Smooth muscle cell (in vitro differentiated cells): ENCODE data around the gene CDYL2. TPM values are rescaled to one million over a fixed set of nuclear protein-coding genes. Genes with fewer than 3 reads are reported as not detected.

Source experiments
- DNase-seq: peaks from one replicate; lab custom pipeline; 2025; ENCODE audit not compliant: unreplicated experiment; lab: John Stamatoyannopoulos, UW
- H2AFZ ChIP-seq: fragments of 200-600 bp; sonication (generic); 2 replicates; pipeline ENCODE4 v1.6.0; 2016; ENCODE audit warnings: antibody characterized with exemption, low read depth, mild to moderate bottlenecking
- H3F3A ChIP-seq: fragments of 200-600 bp; sonication (generic); 2 replicates; pipeline ENCODE4 v1.6.0; 2017; ENCODE audit warnings: antibody characterized with exemption, low read depth
- H3K27ac ChIP-seq: fragments of 200-600 bp; sonication (generic); 2 replicates; pipeline ENCODE4 v1.5.1; 2016; ENCODE audit warnings: low read depth, mild to moderate bottlenecking
- H3K27me3 ChIP-seq: fragments of 200-600 bp; sonication (generic); 2 replicates; pipeline ENCODE4 v1.6.1; 2016; ENCODE audit warnings: low read depth, mild to moderate bottlenecking
- H3K36me3 ChIP-seq: fragments of 200-600 bp; sonication (generic); 2 replicates; pipeline ENCODE4 v1.5.1; 2016; ENCODE audit warnings: low read depth
- H3K4me1 ChIP-seq: fragments of 200-600 bp; sonication (generic); 2 replicates; pipeline ENCODE4 v1.5.1; 2016; ENCODE audit warnings: low read depth
- H3K4me2 ChIP-seq: fragments of 200-600 bp; sonication (generic); 2 replicates; pipeline ENCODE4 v1.6.0; 2016; ENCODE audit warnings: mild to moderate bottlenecking
- H3K4me3 ChIP-seq: fragments of 200-600 bp; sonication (generic); 2 replicates; pipeline ENCODE4 v1.5.1; 2016; ENCODE audit warnings: mild to moderate bottlenecking
- H3K79me2 ChIP-seq: fragments of 200-600 bp; sonication (generic); 2 replicates; pipeline ENCODE4 v1.6.0; 2016; ENCODE audit warnings: low read depth, mild to moderate bottlenecking
- H3K9ac ChIP-seq: fragments of 200-600 bp; sonication (generic); 2 replicates; pipeline ENCODE4 v1.6.0; 2016; ENCODE audit warnings: low read depth
- H3K9me3 ChIP-seq: fragments of 200-600 bp; sonication (generic); replicated peaks from 2 replicates; pipeline ENCODE4 v1.5.1; 2016; ENCODE audit warnings: low read depth
- H4K20me1 ChIP-seq: fragments of 200-600 bp; sonication (generic); 2 replicates; pipeline ENCODE4 v1.6.0; 2016; ENCODE audit warnings: low read depth
- CTCF ChIP-seq: fragments of 200-600 bp; sonication (generic); IDR thresholded peaks from 2 replicates; pipeline ENCODE4 v1.5.1; 2017; ENCODE audit warnings: borderline replicate concordance, mild to moderate bottlenecking, antibody characterized with exemption; ENCODE audit not compliant: insufficient read depth, poor library complexity, severe bottlenecking
- WGBS: methylation state at CpG from one replicate; pipeline ENCODE4 v1.1.7; 2016; ENCODE audit warnings: low lambda C conversion rate; 5-methylcytosine and 5-hydroxymethylcytosine counted together
- polyA plus RNA-seq: library from polyadenylated mRNA; unstranded; fragments of >200 nt; fragmentation: Nextera tagmentation; extraction: Ambion mirVana; gene quantifications from 2 replicates; pipeline ENCODE4 v1.2.1, GENCODE V29; 2016
- total RNA-seq: library from RNA; depleted of rRNA; stranded (reverse); fragments of >200 nt; gene quantifications from 2 replicates; pipeline ENCODE4 v1.2.3, GENCODE V29; 2014

The CDYL2 gene
- total and polyA plus RNA-seq, 2 experiments from 2014 or later, result 2.0 to 2.9 TPM

DNA sequence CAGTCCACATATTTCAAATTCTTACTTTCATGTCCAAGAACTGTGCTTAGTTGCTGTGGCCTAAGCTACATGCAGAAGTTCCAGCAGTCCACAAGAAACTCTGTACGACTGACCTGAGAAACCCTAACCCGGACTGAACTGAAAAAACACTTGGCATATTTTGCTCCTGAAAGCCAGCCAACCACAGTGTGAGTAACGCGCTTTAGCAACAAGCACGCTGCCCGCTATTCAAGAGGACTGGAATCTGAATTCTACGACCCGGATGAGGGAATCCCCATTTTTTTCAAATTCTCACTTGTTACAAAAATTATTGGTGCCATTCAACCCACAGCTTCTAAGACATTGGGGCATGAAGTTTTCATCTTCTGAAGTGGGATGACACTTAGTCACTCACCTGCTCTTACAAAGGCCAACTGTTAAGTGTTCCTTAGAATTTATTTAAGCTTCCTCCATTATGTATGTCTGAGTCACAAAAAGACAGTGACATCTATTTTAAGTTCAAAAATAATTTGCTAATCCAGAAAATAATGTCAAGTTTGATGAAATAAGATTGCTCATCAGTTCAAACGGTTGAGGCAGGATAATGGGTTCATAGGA lies 78.7 kb downstream of the CDYL2 start:
- DNase-seq, result no peak
- H3K4me1 ChIP-seq, result no peaks in the 10 kb centered on the region
- no peak overlapping the region for H3K9ac ChIP-seq
- no peaks in the 10 kb centered on the region for H3K36me3 ChIP-seq
- H2AFZ ChIP-seq, result no peak overlapping the region
- no peaks in the 10 kb centered on the region for H4K20me1 ChIP-seq
- no peak overlapping the region for H3K27ac ChIP-seq
- 96% methylated on average over 9 of the region's 9 CpGs for WGBS
- H3F3A ChIP-seq, result no peaks in the 10 kb centered on the region
- H3K79me2 ChIP-seq, result no peaks in the 10 kb centered on the region
- no peak overlapping the region for H3K4me3 ChIP-seq
- no peaks in the 10 kb centered on the region for H3K9me3 ChIP-seq
- no peaks in the 10 kb centered on the region for H3K27me3 ChIP-seq
- no peak for TF ChIP-seq CTCF
- H3K4me2 ChIP-seq, result no peak overlapping the region

- no peak for TF ChIP-seq CTCF
- no peaks in the 10 kb centered on the region for H3K9me3 ChIP-seq
- no peak overlapping the region for H3K9ac ChIP-seq
- no peak overlapping the region for H2AFZ ChIP-seq
- H3K27me3 ChIP-seq, result no peaks in the 10 kb centered on the region
- H3K79me2 ChIP-seq, result no peaks in the 10 kb centered on the region
- H3K27ac ChIP-seq, result no peak overlapping the region
- no peak overlapping the region for H3K4me2 ChIP-seq
- no peaks in the 10 kb centered on the region for H3F3A ChIP-seq
- no peaks in the 10 kb centered on the region for H4K20me1 ChIP-seq
- no peak overlapping the region for H3K4me3 ChIP-seq
- no peaks in the 10 kb centered on the region for H3K4me1 ChIP-seq
- no peaks in the 10 kb centered on the region for H3K36me3 ChIP-seq
- no peak for DNase-seq
Measured at GRCh38 chr16:80723981-80724380, 80.4 kb downstream of the CDYL2 start.

- DNase-seq, result no peak
- Histone ChIP-seq H4K20me1 (no peaks in the 10 kb centered on the region), H3F3A (no peaks in the 10 kb centered on the region), H3K27me3 (no peaks in the 10 kb centered on the region), H3K4me3 (no peak overlapping the region), H3K9ac (no peak overlapping the region), H3K4me1 (no peaks in the 10 kb centered on the region), H3K27ac (no peak overlapping the region), H2AFZ (no peak overlapping the region), H3K9me3 (no peaks in the 10 kb centered on the region), H3K4me2 (no peak overlapping the region), H3K79me2 (no peaks in the 10 kb centered on the region), H3K36me3 (no peaks in the 10 kb centered on the region)
- no peak for TF ChIP-seq CTCF
- WGBS, result 89% methylated on average over 4 of the region's 4 CpGs
Measured at GRCh38 chr16:80723091-80723490, 81.3 kb downstream of the CDYL2 start.

GRCh38 chr16:80720804-80721371 lies 83.5 kb downstream of the CDYL2 start:
- no peak overlapping the region for H3K9ac ChIP-seq
- no peaks in the 10 kb centered on the region for H3K79me2 ChIP-seq
- no peaks in the 10 kb centered on the region for H4K20me1 ChIP-seq
- no peak overlapping the region for H3K4me3 ChIP-seq
- H3K4me1 ChIP-seq, result no peaks in the 10 kb centered on the region
- H3F3A ChIP-seq, result no peaks in the 10 kb centered on the region
- no peak for TF ChIP-seq CTCF
- DNase-seq, result no peak
- no peak overlapping the region for H3K4me2 ChIP-seq
- no peaks in the 10 kb centered on the region for H3K9me3 ChIP-seq
- no peak overlapping the region for H3K27ac ChIP-seq
- no peaks in the 10 kb centered on the region for H3K27me3 ChIP-seq
- 67% methylated on average over 5 of the region's 5 CpGs for WGBS
- H3K36me3 ChIP-seq, result no peaks in the 10 kb centered on the region
- H2AFZ ChIP-seq, result no peak overlapping the region
